HG03354 (cell line): ENCODE measurements around the gene CCNE1.
A peak's percentile ranks its signal among the peaks of the same experiment; 100 is the strongest.
"Not testable (repeated sequence)": the region's sequence is repeated elsewhere in the genome, so short reads cannot be mapped to it uniquely, and the experiment has no call there.

ENCODE experiments used
- ATAC-seq: cut with Tn5 transposase; IDR thresholded peaks from one replicate; pipeline ENCODE4 v1.9.1; 2021; ENCODE audit warnings: mild to moderate bottlenecking; ENCODE audit not compliant: unreplicated experiment, poor library complexity, severe bottlenecking

Gene CCNE1

GRCh38 chr19:29785955-29786589 lies 25.7 kb upstream of the CCNE1 start:
- no peak for ATAC-seq

- no peak for ATAC-seq
Observed at GRCh38 chr19:29787281-29787680, 24.5 kb upstream of the CCNE1 start.

GRCh38 chr19:29789007-29789406 lies 22.8 kb upstream of the CCNE1 start:
- no peak for ATAC-seq

GRCh38 chr19:29793116-29793727 lies 18.6 kb upstream of the CCNE1 start:
- no peak for ATAC-seq

- not testable (repeated sequence) for ATAC-seq
Observed at GRCh38 chr19:29794490-29794889, 17.3 kb upstream of the CCNE1 start.

- ATAC-seq, result no peak
Observed at GRCh38 chr19:29795461-29796172, 16.2 kb upstream of the CCNE1 start.

GRCh38 chr19:29796173-29796573 lies 15.6 kb upstream of the CCNE1 start:
- ATAC-seq, result no peak

GRCh38 chr19:29798774-29799497 lies 12.9 kb upstream of the CCNE1 start:
- no peak for ATAC-seq

GRCh38 chr19:29800100-29800825 lies 11.5 kb upstream of the CCNE1 start:
- no peak for ATAC-seq

- not testable (repeated sequence) for ATAC-seq
Observed at GRCh38 chr19:29803951-29804350, 7.8 kb upstream of the CCNE1 start.

GRCh38 chr19:29804493-29804892 lies 7.3 kb upstream of the CCNE1 start:
- ATAC-seq, result peak; percentile 87

- no peak for ATAC-seq
Observed at GRCh38 chr19:29805031-29805965, 6.5 kb upstream of the CCNE1 start.

GRCh38 chr19:29806098-29806866 lies 5.5 kb upstream of the CCNE1 start:
- no peak for ATAC-seq

GRCh38 chr19:29807178-29807577 lies 4.6 kb upstream of the CCNE1 start:
- no peak for ATAC-seq

- no peak for ATAC-seq
Observed at GRCh38 chr19:29807870-29808405, 3.9 kb upstream of the CCNE1 start.

GRCh38 chr19:29809795-29810503 lies 1.8 kb upstream of the CCNE1 start:
- ATAC-seq, result no peak

- ATAC-seq, result no peak
Observed at GRCh38 chr19:29810504-29810871, 1.3 kb upstream of the CCNE1 start.
